AML-193 (cell line): ENCODE measurements around the gene FKBP2.

Experiments used
- DNase-seq, 2 experiments: peaks; one replicate each; lab custom pipeline; 2025; lab: John Stamatoyannopoulos, UW

The FKBP2 gene

DNA sequence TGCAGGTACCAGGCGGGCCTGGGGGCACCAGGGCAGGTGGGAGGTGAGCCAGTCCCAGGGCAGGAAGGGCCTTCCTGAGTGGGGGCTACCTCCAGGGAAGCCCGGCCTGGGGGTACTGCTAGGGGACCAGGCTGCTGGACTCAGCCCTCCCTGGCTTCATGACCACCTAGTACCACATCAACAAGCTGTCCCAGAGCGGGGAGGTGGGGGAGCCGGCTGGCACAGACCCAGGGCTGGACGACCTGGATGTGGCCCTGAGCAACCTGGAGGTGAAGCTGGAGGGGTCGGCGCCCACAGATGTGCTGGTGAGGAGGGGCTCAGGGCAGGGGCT is 21.6 kb upstream of the FKBP2 start:
- DNase-seq: no peak

- no peak for DNase-seq
Observed at GRCh38 chr11:64219755-64220154, 21.1 kb upstream of the FKBP2 start.

DNA sequence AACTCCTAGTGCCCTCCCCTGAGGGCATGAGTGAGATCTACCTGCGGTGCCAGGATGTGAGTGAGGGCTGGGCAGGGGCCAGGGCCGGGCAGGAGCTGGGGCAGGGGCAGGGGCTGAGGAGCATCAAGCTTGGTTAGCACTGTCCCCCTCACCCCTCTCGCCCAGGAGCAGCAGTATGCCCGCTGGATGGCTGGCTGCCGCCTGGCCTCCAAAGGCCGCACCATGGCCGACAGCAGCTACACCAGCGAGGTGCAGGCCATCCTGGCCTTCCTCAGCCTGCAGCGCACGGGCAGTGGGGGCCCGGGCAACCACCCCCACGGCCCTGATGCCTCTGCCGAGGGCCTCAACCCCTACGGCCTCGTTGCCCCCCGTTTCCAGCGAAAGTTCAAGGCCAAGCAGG is 20.6 kb upstream of the FKBP2 start:
- DNase-seq: no peak

DNA sequence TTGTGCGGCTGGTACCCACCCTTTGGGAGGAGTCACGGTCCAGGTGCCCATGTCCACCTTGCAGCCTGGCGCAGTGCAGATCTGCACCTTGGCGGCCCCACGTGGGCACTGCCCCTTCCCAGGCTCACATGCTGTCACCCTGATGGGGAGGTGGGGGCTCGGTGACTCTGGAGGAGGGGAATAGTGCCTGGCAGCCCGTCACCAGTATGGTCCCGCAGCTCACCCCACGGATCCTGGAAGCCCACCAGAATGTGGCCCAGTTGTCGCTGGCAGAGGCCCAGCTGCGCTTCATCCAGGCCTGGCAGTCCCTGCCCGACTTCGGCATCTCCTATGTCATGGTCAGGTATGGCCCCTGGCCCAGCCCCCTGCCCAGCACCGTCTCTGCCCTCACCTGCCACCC is 20.1 kb upstream of the FKBP2 start:
- DNase-seq: no peak

- DNase-seq: no peak
Observed at GRCh38 chr11:64222651-64223000, 18.3 kb upstream of the FKBP2 start.

DNA sequence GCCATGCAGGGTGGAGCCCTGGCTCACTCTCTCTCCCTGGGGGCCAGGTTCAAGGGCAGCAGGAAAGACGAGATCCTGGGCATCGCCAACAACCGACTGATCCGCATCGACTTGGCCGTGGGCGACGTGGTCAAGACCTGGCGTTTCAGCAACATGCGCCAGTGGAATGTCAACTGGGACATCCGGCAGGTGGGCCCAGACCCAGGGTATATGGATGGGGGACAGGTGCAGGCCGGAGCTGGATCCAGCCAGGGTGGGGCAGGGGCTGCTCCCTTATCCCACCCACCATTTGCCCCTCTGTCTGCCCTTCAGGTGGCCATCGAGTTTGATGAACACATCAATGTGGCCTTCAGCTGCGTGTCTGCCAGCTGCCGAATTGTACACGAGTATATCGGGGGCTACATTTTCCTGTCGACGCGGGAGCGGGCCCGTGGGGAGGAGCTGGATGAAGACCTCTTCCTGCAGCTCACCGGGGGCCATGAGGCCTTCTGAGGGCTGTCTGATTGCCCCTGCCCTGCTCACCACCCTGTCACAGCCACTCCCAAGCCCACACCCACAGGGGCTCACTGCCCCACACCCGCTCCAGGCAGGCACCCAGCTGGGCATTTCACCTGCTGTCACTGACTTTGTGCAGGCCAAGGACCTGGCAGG is 17.8 kb upstream of the FKBP2 start:
- DNase-seq: no peak

- DNase-seq: no peak
Observed at GRCh38 chr11:64224151-64224890, 16.6 kb upstream of the FKBP2 start.

DNA sequence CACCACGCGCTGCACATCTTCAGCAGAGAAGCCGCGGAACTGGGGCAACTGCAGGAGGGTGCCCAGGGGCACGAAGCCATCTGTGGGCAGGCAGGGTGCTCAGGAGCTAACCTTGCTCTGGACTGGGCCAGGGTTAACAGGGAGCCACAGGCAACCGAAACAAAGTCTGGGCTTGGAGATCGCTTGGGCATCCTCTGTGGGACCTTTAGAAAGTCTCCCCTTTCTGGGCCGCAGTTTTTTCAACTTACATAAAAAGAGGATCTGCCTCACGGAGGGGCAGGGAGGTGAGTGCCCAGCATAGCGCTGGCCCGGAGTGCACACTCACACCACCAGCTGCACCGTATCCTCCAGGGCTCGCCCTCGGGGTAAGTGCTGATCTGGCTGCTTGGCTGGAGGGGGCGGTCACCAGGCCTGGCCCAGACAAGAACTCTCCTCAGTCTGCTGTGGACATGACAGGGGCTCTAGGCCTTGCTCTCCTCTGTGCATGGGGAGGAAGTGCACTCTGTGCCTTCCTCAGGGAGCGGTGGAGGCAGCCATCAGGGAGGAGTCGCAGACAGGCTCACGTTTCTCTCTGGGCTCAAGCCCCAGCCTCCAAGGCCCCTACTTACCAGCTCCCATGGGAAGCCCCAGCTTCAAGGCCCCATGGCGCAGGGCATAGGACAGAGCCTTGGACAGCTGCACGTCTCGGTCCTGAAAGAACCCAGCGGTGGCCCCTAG is 15.8 kb upstream of the FKBP2 start:
- DNase-seq: no peak

- DNase-seq: peak; percentile 67 to 73
Observed at GRCh38 chr11:64225608-64226506, 15.0 kb upstream of the FKBP2 start, which contains the start of the genes NUDT22 and TRPT1. Gene NUDT22, plus strand, starts transcription at chr11:64226274. Its CDS starts 379 bp downstream, at chr11:64226653. Gene TRPT1, minus strand, starts transcription at chr11:64226186. Its CDS starts 326 bp downstream, at chr11:64225860.

GRCh38 chr11:64226507-64227051 is 14.3 kb upstream of the FKBP2 start:
- DNase-seq: peak; percentile 64 to 77

DNA sequence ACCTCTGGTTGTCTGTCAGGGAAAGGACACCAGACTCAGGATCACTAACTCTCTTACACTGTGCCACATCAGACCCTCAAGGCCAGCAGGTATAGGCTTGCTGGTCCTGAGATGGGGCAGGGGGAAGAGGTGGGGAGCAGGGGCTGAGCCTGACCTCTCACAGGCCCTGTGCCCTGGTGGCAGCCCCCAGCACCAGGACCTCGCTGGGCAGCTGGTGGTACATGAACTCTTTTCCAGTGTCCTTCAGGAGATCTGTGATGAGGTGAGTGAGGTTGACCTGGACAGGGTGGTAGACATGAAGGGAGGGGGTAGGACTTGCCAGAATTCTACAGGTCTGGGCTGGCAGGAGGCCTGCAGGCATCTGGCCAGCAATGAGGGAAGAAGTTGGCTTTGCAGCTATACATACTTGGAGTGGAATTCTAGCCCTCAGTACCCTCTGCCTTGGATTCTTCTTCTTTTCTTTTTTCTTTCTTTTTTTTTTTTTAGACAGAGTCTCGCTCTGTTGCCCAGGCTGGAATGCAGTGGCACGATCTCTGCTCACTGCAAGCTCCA is 13.4 kb upstream of the FKBP2 start:
- DNase-seq: no peak

- no peak for DNase-seq
Observed at GRCh38 chr11:64229090-64229743, 11.7 kb upstream of the FKBP2 start.

DNA sequence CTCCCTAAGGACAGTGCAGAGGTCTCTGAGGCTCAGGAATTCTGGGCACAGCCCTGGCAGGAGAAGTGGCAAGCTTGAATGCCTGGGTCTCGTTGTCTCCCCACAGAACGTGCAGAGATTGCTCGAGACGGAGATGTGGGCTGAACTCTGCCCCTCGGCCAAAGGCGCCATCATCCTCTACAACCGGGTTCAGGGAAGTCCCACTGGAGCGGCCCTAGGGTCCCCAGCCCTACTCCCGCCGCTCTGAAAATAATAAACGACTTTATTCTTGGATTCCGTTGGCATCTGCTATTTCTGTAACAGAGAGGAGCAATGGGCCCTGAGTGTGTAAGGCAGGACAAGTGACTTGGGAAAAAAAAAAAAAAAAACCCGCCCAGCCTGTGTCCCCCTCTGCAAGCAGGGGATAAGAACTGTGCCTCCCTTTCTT is 11.1 kb upstream of the FKBP2 start:
- no peak for DNase-seq

DNA sequence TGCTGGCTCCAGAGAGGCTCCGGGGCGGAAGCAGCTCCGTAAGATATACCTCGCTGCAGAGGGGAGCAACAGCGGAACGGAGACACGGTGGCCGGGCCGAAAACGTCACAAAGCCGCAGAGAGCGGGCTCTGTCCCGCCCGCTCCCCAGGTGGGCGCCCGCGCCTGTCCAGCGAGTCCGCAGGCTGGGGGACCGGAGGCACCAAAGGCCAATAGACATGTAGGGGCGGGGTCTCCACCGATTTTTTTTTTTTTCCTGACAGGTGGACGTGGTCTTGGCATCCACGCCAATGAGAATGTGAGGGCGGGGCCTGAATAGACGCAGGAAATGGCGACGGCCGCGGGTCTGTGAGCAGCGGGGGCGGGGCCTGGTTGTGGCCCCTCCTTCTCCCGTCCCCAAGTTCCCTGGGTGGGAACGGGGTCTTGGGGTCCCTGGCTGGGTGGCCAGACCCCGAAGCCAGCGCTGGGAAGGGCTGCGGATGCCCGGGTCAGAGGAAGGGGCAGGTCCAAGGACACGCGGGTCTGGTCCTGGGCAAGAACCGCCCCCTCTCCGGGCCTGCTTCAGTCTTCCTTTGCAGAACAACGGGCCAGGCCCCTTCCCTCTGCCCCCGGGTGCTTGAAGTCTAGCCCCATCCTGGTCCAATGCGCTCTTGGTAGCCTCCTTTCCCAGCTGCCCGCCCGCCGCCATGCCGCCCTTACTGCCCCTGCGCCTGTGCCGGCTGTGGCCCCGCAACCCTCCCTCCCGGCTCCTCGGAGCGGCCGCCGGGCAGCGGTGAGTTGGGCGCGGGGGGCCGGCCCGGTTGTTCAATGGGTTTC is 10.5 kb upstream of the FKBP2 start, which contains the start of gene DNAJC4:
TSS of gene DNAJC4 (plus strand) at position 378 of the 814 bp plus-strand sequence. CDS start at position 685, 307 bp downstream.
- peak; percentile 76 to 78 for DNase-seq

- peak; percentile 20 to 30 for DNase-seq
Observed at GRCh38 chr11:64230985-64231365, 9.9 kb upstream of the FKBP2 start.

DNA sequence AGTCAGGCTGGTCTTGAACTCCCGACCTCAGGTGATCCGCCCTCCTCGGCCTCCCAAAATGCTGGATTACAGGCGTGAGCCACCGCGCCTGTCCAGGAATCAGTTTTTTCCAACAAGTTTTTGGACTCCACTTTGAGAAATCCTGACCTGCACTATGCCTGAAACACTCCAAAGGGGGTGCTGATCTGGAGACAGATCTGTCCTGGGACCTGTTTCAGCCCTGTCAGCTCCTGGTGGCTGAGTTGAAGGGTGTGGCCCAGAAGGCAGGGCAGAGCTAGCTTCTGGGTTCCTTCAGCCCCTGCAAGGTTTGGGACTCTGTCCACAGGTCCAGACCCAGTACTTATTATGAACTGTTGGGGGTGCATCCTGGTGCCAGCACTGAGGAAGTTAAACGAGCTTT is 9.3 kb upstream of the FKBP2 start:
- no peak for DNase-seq

GRCh38 chr11:64232182-64232966 is 8.5 kb upstream of the FKBP2 start:
- DNase-seq: no peak

DNA sequence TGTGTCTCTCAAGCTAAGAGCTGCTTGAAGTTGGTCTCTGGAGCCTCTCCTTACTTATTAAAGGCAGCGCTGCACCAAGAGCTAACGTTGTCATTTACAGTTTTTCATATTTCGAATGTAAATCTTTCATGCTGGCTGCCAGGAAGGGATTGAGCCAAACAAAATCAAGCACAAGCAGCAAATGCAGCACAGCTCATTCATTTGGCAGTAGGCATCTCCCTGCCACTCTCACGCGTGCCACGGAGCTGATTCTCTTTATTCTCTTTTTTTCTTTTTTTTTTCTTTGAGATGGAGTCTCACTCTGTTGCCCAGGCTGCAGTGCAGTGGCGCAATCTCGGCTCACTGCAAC is 8.0 kb upstream of the FKBP2 start:
- DNase-seq: no peak

DNA sequence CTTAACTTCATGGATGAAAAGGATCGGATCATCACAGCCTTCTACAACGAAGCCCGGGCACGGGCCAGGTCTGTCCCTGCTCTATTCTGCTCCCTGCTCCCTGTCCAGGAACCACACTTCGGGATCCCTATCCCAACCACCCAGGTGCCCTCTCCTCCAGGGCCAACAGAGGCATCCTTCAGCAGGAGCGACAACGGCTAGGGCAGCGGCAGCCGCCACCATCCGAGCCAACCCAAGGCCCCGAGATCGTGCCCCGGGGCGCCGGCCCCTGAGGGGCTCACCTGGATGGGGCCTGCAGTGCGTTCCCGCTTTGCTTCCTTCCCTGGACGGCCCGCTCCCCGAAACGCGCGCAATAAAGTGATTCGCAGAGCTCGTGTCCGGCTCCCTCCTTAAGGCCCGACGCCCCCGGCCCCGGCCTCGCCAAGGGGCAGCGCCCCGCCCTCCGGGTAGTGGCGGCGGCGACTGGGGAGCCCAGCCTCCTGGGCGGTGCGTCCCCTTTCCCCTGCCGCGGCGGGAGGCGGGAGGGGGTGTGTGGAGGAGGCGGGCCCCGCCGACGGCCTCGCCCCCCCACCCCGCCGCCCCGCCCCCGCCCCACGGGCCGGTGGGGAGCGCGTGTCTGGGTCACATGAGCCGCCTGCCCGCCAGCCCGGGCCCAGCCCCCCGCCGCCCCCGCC is 6.8 kb upstream of the FKBP2 start, which contains the start of gene VEGFB:
TSS of gene VEGFB (plus strand) at position 672 of the 674 bp plus-strand sequence. CDS start 250 bp downstream, outside the sequence.
- no peak for DNase-seq
